Erythroblast (primary cell): ENCODE data around the gene TULP4.

Experiments
- DNase-seq, 2 experiments: peaks; one replicate each; lab custom pipeline; 2025; lab: John Stamatoyannopoulos, UW
- GATA1 ChIP-seq: IDR thresholded peaks from 2 replicates; pipeline ENCODE4 v1.6.1; 2011; ENCODE audit warnings: low read depth, mild to moderate bottlenecking, control low read depth, low read length, moderate library complexity
- POLR2A ChIP-seq: IDR thresholded peaks from 2 replicates; pipeline ENCODE4 v1.6.1; 2011; ENCODE audit warnings: mild to moderate bottlenecking, low read length

The TULP4 gene

DNA sequence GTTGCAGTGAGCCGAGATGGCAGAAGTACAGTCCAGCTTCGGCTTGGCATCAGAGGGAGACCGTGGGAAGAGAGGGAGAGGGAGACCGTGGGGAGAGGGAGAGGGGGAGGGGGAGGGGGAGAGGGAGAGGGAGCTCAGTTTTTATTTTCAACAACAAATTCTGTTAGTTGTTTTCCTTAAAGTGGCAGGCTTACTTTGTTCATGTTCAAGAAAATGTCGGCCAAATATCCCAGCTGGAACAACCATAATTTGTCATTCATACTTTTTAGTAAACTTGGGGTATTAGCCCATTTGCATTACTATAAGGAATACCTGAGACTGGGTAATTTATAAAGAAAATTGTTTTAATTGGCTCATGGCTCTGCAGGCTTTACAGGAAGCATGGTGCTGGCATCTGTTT lies 2.5 kb upstream of the TULP4 start:
- TF ChIP-seq POLR2A (no peak), GATA1 (no peak)
- no peak for DNase-seq

DNA sequence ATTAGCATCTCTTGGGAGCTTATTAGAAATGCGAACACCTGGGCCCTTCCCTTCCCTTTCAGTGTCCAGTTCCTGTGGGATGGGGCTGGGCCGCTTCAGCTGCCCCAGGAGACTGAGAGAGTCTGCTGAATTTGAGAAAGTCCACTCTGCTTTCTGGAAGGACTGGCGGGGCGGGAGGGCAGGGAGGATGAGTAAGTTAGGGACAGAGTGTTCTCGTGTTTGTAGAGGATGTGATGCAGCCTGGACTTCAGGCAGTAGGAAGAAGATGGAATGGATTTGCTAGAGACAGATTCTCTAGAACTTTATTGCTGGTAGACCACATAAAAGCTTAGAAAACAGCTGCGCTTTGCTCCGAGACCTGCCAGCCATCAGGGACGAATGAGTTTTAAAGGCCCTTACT lies 1.1 kb upstream of the TULP4 start:
- no peak for DNase-seq
- TF ChIP-seq GATA1 = no peak
- TF ChIP-seq POLR2A = no peak

DNA sequence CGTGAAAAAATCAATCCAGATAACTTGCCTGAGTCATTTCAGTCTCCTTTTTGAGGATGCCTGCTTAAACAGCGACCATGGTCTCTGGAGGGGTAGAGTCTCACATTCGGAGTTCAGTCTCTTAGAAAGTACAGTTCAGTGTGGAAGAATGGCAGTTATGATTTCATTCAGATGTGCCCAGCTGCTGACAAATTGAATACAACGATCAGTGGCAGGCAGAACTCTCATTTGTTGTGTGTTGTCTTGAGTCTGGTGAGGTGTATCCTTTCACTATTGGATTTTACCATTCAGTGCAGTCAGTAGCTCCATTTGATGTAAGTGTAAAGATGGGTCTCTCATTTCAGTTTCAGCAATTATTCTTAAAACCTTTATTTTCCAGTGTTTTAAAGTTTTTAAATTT lies 639 bp upstream of the TULP4 start:
- TF ChIP-seq GATA1 (no peak), POLR2A (no peak)
- no peak for DNase-seq

DNA sequence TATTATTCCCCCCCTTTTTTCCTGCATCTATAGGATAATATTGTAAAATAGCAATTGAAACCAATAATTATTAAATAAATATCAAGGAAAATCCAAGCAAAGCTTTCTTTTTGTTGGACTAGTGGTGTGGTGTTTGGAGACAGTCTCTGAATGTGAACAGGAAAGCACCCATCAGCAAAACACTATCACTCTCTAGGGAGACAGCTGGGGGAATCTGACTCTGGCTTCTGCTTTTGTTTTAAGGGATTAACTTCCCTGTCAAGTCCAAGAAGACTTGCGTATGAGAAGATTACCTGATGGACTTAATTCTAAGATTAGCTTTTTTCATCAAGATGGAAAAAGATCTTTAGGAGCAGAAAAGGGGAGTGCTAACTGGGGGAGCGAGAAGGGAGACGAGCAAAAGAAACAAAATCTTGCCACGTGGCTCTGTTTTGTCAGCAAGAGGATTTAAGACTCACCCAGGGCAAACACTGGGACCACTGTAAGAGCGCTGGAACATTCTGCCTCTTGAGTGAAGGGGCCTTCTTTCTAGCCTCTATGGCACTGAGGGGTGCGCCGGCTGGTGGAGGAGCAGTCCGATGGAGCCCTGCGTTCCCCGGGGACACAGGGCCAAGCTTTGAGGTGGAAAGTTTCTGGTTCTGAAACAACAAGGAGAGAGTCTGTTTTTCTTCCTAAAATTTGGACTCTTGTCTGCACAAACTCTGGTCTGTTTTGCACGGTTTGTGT lies 570 bp downstream of the TULP4 start:
- TF ChIP-seq GATA1 = no peak
- no peak for TF ChIP-seq POLR2A
- DNase-seq = no peak

DNA sequence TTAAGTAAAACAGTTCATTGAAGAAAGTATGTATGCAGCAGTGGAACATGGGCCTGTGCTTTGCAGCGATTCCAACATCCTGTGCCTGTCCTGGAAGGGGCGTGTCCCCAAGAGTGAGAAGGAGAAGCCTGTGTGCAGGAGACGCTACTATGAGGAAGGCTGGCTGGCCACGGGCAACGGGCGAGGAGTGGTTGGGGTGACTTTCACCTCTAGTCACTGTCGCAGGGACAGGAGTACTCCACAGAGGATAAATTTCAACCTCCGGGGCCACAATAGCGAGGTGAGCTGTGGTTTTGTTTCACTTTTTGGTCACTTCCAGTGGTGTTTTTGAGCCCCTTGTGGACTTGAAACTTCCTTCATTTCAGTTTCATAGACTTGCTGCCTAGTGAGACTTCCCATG lies 1.7 kb downstream of the TULP4 start:
- no peak for DNase-seq
- TF ChIP-seq GATA1 = no peak

DNA sequence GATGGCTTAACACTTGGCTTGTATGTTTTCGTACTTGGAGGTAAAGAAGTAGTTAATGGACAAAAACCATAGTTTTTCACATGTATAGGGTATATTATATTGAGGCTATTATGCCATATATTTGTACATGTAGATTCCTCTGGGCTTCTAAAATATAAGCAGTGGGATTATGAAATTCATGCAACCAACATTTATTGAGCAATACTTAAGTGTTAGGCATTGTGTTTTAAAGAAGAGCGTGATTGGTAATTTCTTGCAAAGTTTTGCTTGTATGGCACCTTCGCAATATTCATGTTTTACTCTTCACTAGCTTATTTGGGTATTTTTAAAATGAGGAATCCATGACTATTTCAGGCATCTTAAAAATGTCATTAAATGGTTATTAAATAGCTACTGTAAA lies 2.5 kb downstream of the TULP4 start:
- DNase-seq = no peak
- TF ChIP-seq GATA1 (no peak), POLR2A (no peak)

DNA sequence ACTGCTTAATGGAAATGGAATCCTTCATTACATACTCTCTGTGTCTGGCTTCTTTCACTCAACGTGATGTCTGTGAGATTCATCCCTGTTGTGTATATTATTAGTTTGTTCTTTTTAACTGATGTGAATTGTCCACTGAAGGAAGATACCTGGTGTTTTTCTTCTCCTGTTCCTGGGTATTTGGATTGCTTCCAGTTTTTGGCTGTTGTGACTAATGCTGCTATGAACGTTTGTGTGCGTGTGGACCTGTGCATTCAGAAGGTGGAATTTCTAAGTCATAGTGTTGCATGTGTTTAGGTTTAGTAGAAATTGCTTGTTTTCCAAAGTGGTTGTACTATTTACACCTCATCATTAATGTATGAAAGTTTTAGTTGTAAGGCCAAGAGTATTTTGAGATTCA lies 3.8 kb downstream of the TULP4 start:
- no peak for DNase-seq
- TF ChIP-seq GATA1 (no peak), POLR2A (no peak)

DNA sequence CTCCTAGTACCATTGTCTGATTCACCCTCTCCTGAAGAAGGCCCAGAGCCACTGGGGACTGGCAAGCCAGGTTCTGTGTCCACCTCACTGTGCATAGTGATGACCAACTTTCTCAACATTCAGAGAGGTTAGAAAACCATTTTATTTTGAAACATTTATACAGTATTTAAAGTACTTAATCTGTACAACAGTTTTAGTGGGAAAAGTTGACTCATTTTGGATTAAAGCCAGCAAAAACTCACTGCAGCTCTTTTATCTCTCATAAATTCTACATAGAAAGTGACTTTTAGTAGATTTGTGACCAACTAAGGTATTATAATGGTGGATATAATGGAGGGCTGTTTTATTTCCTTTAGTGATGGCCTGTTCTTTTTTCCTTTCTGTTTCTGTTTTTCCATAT lies 9.7 kb downstream of the TULP4 start:
- DNase-seq = peak; percentile 45 to 70
- TF ChIP-seq POLR2A (no peak), GATA1 (no peak)

DNA sequence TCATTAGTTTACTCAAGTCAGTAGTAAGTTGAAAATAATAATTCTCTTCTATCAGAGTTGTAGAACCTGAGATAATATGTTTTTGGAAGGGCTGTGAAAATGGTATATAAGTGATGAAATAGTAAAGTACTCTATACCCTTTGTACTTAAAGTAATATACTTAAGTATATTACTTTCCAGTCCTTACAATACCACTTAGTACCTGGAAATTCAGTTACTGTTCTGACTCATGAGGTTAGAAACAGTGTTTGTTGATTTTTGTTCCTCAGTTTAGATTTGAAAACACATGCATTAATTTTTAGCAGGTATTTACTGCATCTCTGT lies 10.1 kb downstream of the TULP4 start:
- TF ChIP-seq GATA1 (no peak), POLR2A (no peak)
- no peak for DNase-seq

DNA sequence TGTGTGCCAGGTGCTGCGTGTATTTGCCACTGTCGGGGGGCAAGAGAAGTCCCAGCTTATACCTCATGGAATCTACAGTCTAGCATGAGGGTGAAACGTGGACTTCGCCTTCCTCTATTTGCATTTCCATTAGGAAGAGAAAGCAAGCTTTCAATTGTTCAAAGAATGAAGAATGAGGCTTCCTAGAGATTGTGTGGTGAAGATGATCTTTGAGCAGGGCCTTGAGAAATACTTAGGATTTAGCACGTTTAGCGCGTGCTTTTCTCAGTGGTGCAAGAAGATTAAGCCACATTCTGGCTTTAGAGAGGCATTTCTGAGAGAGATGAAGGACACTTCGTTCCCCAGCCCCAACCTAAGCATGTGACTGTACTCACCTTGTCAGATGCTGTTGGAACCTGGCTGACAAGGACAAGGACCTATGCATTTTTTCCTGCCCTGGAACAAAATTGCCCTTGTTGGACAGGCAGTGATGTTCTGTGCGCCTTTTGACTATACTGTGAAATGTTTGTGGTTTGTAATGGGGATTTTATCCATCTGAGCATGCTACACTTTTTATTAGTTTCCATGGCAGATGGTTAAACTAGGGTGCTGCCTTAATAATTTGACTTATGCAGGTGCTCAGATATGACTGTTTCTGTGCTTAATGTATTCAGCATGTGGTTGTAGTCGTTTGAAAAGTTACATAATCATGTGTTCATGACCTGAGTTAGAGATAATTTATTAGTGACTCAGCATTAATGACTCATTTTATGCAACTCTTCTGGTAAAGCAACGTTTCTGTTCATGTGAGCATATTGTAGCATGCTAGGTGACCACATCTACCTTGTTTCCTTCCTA lies 10.7 kb downstream of the TULP4 start:
- no peak for TF ChIP-seq POLR2A
- no peak for TF ChIP-seq GATA1
- DNase-seq = peak; percentile 77 to 80

DNA sequence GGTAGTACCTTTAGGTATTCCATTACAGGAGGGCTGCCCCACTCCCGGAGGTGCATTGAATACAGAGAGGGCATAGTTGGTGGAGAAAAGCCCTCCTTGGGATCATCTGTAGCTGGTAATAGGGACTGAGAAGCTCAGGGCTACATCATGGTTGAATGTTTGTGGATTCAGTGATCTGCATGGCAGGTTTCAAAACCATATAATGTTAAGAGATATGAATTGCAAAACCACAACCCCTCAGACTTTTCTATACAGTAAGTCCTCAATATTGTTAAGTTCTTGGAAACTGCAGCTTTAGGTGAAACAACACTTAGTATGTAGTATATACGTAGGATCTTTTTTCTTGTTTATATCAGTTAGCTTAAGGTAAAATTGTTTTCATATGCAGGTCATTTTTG lies 11.3 kb downstream of the TULP4 start:
- no peak for DNase-seq

DNA sequence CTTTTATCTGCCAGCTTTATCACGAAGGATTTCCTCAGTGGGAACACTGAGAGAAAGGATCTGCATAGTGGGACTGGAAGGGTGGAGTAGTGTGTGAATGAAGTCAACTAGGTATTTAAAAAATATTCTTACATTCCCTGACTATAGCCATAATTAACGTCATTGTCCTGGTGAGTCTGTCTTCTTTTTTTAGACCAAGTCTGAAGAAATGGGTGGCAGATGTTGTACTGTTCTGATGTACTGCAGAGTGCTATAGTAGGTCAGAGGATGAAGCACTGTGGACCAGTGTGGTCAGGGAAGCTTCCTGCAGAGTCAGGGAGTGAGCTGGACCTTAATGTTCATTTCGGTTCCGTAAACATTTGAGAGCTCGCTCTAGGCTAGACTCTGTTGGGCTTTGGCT lies 11.9 kb downstream of the TULP4 start:
- no peak for DNase-seq
- no peak for TF ChIP-seq GATA1

More for the DNA sequence above, 11.3 kb downstream of the TULP4 start:
- no peak for TF ChIP-seq POLR2A
- no peak for TF ChIP-seq GATA1

DNA sequence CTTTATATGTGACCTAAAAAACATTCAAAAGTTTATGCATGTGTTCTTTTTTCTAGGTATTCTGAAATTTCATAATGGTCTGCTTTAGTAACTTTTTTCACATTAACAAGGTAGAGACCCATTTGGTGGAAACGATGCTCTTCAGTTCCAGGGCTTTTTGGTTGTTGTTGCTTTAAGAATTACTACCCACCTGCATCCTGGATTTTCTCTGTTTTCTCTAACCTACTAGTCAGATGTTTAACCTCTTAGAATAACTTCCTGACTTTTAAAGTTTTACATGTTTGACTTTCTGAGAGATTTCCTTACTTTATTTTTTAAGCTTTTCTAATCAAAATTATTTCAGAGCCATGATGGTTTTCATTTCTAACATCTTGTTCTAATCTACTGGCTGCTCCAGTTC lies 14.9 kb downstream of the TULP4 start:
- DNase-seq = no peak
- TF ChIP-seq POLR2A = no peak
- no peak for TF ChIP-seq GATA1

DNA sequence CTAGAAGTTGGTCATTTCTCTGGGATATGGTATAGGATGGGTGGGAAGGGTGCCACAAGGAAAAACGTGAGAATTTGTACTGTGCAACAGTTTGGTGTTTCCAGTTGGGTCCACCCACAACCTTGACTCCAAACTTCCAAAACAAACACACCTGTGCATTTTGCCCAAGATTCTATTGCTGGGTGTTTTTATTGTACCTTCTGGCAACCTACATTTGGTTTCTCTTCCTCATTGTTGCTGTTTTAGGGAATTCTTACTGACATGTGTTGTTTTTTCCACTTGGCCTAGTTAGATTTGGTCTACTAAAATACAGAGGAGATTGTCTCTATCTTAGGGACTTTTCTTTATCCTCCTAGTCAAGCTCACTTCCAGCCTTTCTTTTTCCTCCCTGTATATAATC lies 16.7 kb downstream of the TULP4 start:
- DNase-seq = no peak
- TF ChIP-seq GATA1 (no peak), POLR2A (no peak)

DNA sequence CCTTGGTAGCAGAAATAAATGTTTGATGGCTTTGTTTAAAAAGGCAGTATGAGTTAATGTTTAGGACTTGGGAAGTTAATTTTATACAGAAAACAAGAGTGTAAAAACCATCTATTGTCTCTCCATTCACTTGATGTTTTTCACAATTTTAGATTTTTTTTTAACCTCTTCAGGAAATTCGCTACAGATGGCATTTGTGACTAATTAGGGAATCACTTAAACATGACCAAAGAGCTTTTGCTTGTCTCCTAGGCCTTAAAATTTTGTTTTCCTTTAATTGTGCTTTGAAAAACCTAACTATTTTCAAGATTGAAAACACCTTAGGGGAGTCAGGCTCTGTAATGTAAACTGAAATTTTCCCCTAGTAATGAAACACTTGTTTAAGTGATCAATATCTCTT lies 17.3 kb downstream of the TULP4 start:
- TF ChIP-seq POLR2A (no peak), GATA1 (no peak)
- DNase-seq = no peak
